HG02642 (cell line): ENCODE measurements around the gene SLC38A7.
"Not testable (repeated sequence)": the region's sequence is repeated elsewhere in the genome, so short reads cannot be mapped to it uniquely, and the experiment has no call there.

Experiments used
- ATAC-seq: cut with Tn5 transposase; IDR thresholded peaks from one replicate; pipeline ENCODE4 v1.9.1; 2021; ENCODE audit warnings: mild to moderate bottlenecking; ENCODE audit not compliant: unreplicated experiment, poor library complexity

The SLC38A7 gene, protein sequence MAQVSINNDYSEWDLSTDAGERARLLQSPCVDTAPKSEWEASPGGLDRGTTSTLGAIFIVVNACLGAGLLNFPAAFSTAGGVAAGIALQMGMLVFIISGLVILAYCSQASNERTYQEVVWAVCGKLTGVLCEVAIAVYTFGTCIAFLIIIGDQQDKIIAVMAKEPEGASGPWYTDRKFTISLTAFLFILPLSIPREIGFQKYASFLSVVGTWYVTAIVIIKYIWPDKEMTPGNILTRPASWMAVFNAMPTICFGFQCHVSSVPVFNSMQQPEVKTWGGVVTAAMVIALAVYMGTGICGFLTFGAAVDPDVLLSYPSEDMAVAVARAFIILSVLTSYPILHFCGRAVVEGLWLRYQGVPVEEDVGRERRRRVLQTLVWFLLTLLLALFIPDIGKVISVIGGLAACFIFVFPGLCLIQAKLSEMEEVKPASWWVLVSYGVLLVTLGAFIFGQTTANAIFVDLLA

DNA sequence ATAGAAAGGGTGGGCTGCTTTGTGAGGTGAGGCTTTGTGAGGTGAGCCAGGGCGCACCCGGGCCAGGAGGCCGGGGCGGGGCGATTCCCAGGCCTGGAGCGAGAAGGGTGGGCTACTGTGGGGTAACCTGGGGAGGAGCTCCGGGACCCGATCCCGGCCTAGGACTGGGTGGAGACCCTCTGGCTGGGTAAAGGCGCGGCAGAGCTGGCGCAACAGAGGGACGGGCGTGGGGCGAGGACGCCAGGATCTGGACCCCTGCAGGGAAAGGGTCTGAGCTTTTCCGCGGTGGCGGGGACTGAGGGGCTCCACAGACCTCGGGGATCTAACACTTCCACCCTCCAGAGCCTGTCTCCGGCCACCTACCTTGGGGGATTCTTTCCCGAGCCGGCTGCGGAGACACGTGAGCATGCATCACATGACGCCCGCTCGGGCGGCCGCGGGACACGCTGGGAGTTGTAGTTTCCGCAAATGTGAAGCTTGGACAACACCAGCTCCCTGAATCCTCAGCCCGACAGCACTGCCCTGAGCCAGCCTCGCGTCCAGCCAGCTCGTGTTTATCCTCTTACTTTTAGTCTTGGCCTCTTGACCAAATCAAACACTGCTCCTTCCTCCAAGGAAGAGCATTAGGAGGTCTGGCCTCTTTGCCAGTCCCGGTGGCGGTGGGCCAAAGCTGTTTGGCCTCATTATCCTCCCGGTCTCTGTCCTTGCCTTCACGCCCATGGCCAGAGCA, at the start of gene SLC38A7:
TSS of gene SLC38A7 (minus strand) at position 417 of the 730 bp plus-strand sequence. CDS start 4,644 bp downstream, outside the sequence.
- peak; percentile 99 for ATAC-seq

DNA sequence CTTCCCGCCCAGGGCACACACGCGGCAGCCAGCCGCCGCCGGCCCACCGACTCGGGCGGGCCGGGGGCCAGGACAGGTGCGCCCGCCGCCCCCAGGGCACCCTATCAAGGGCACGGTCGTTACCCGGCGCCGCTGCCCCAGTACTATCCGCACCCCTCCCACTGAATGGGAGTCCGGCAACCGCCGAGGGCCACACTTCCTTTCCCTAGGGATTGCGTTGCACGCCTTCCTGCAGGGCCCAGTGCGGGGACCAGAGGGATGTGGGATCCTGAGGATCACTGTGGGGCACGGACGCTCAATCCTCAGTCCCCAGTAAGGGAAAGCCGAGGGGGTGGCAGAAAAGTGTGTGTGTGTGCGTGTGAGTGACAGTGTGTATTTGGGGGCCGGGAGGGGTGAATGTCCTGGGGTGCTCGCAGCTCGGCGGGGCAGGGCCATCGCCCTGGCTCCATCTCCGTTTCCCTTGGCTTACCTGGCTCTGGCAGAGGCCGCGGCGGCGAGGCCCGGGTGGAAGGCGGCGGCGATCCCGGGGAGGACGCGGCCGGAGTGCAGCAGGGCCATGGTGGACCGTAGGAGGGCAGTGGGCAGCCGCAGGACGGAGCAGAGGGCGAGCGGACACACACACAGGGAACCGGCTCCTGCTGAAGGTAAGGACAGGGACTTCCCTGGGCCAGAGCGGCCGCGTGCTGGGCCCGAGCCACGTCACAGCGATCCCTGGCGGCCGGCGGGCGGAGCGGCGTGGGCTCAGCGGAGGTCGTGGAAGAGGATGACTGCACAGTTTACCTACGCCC, 49.3 kb upstream of the SLC38A7 start, which contains the start of gene GOT2:
TSS of gene GOT2 (minus strand) at position 646 of the 788 bp plus-strand sequence. CDS start at position 558, 88 bp downstream.
- peak; percentile 97 for ATAC-seq

DNA sequence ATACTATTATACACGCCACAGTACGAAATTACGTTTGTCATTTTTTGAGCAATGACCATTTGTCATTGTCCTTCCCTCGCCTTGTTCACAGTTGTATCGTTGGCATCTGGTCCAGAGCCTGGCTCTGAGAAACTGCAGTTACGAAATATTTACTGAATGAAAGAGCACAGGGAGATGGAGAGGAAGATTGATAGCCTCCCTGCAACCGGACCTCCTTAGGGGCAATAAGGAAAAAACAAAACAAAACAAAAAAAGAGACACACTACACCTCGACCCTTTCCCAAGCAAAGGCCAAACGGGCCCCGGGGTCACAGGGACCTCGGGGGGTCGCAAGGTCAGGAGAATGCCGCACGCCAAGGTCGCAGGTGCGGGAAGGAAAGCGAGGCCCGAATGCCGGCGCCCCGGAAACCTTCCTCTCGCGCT, 48.7 kb upstream of the SLC38A7 start:
- no peak for ATAC-seq

DNA sequence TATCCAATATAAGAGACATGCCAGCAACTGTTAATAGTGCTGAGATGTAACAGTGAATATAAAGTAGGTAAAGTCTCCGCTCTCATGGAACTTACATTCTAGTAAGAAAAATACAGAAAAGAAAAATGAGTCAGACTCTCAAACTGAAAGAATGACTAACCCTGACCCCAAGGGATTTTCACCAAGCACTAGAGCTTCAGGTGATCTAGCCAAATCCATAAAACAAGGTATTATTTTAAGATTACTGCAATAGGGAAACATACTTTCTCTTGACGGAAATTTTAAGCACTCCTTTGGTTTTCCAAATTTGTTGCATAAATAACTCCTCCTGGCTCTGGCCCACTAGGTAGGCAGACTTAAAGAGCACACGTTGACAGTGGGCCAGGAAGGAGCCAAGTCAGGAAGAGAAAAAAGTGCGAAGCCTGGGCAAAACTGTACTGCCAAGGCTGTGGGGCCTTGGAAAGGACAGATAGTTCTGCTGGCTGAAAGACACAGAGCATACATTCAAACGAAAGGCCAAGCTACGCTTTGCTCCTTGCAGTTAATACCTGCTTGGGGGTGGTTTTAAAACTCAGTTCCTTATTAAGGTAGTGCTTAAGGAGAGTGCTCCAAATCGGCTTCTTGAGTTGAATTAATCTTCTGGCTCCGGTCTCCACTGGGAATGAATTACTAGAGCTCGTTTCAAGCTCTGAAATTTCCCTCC, 48.1 kb upstream of the SLC38A7 start:
- peak; percentile 42 for ATAC-seq

DNA sequence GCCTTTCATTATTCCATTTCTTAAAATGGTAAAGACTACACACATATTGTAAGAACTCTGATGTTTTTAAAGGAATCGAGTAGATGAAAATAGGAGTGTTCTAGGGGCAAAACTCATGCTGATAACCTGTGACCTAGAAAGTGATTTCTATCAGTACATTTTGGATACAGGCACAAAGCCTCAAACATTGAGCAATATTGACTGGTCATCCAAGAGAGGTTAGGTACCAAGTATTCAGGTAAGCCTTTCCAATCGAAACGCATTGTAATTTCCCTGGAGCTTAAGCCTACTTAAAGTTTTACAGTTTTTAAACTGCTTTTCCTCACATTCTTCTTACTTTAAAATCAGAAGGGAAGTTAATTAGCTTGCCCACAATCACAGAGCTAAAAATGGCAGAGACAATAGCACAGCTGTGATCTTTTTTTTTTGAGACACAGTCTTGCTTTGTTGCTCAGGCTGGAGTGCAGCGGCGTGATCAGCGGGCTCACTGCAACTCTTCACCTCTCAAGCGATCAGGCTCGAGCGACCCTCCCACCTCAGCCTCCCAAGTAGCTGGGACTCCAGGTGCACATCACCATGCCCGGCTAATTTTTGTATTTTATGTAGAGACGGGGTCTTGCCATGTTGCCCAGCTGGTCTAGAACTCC, 46.3 kb upstream of the SLC38A7 start:
- no peak for ATAC-seq

DNA sequence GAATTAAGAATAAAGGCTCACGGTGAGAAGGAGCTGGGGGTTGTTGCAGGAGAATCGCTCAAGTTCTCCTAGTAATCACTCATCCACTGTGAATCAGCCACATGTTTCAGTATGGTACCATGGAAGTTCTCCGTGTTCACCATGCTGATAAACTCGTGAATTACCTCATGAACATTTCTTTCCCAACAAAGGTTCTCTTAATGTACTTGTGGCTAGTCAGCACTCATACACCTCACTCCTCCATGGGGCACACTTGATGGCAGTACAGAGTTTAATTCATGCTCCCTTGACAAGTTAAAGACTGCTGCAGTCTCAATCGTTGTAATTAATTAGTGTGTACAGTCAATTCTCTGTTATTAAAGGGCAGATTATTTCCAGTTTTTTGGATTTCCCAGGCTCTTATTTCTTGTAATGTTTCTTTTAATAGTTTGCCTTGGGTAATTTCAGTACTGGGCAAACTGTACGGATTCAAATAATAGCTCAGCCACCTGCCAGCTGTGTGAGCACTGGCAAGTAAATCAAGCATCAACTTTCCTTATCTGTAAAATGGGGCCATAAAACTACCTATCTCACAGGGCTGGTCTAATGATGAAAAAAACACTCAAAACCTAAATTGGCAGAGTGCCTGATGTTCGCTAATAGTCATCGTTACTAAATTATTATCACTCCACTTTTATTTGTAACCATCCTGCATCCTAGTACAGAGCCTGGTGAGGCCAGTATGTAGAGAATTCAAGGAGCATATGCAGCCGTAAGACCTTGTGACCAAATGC, 43.4 kb upstream of the SLC38A7 start:
- ATAC-seq, result no peak

DNA sequence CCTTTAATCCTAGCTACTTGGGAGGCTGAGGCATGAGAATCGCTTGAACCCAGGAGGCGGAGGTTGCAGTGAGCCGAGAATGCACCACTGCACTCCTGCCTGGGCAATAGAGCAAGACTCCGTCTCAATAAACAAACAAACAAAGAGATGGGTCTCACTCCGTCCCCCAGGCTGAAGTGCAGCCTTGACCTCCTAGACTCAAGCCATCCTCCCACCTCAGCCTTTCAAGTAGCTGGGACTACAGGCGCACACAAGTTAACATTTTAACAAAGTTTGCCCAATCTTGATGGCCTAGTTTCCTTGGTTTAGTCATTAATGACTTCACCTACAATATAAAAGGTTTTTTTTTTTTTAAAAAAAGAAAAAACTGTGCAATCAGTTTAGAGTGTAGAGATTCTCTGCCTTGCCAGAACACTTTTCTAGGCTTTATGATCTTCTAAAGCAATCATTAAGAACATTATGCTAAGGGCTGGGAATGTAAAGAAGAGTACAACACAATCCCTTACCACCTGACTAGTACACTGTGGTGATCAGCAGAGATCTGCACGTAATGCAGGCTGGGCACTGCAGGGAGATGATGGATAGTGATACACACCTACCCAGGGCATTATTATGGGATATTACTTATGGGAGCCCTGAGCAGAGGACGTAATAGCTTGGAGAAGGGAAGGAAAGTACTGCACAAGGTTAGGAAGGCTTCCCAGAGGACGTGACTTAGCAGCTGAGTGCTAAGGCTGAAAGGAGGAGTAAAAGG, 42.6 kb upstream of the SLC38A7 start:
- no peak for ATAC-seq

DNA sequence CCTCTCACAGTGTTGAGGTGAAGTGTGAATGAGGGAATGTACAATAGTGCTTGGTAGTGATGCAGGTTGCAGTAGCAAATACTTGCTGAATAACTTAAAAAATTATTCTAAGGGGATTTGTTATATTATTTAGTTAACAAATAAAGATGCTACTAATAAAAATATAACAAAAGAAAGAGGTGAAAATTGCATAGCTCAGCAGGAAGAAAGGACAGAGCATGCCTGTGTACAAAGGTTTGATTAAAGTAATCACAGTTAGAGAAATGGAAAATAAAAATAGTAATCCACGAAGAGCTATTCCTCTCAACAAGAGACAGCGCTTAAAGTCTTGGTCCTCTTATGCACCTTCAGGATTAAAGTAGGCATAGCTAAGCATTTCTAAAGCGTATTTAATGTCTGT, 38.5 kb upstream of the SLC38A7 start:
- ATAC-seq, result no peak

DNA sequence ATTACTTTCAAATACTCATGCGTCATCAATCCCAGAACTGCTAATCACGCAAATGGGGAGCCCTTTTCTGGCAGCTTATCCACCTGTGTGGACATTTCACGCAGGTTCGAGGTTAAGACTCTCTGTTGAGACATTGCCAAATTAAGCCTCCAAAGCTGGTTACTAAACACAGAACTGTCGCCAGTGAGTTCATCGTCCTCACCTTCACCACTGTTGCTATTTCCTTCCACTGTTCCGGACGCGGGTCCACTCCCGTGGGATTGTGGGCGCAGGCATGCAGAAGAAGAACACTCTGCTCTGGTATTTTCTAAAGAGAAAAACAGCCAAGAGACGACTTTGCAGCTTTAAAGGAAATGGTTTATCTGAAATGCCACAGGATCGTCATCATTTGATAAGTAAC, 33.4 kb upstream of the SLC38A7 start:
- ATAC-seq, result no peak

DNA sequence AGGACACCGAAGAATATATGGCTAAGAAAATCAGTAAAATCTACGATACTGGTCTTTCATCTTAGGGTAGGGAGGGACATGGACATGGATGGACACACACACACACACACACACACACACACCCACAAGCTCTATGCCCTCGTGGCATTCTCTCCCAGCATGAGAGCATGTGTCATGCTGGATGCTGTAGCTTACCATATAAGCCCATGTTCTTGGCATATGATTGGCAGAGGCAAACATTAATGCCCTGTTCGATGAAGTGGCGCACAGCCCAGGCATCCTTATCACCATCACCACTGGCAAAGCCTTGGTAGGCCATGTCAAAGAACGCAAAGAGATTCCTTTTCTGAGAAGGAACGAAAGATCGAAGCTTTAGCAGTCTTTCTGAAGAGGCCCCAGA, 31.9 kb upstream of the SLC38A7 start:
- no peak for ATAC-seq

DNA sequence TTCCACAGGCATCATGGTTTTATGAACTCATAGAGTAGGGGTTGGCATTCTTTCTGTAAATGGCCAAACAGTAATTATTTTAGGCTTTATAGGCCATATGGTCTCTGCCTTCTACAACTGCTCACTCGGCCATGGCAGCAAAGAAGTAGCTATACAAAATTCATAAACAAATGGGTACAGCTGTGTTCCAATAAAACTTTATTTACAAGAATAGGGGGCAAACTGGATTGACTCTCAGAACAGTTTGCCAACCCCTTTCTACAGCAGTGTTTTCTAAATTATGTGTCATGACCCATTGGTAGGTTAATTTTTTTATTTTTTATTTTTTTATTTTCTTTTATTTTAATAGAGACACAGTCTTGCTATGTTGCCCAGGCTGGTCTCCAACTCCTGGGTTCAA, 29.2 kb upstream of the SLC38A7 start:
- no peak for ATAC-seq

DNA sequence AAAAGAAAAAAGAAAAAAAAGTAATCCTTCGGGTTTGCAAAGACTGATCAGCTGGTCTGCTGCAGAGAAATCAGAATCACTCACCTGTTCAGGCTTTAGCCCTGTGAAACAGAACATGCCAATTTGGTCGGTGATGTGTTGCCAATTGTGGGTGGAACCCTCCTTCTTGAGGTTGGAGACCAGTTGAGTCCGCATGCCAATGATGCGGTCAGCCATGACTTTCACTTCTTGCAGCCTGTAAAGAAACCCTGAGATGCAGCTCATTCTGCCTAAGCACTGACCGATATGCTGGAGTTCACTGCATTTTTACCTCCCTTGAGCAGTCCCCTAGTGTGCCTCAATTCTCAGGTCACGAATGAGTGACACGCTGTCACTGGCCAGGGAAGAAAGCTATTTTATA, 24.8 kb upstream of the SLC38A7 start:
- no peak for ATAC-seq

DNA sequence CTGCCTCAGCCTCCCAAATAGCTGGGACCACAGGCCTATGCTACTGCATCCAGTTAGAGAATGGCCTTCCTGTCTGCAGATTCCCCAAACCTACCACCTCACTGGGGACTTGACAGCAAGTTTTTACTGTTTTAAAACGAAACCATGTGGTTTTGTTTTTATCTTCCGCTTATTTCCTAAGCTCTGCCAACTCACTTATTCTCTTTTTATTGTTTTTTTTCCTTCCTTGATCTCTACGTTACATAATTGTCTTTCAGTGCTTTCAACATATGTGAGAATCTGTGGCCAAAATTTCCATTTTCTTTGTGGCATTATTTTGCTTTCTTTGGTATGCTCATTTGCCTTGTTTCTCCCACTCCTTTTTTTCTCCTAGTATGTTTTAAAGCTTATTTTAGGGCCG, 14.6 kb upstream of the SLC38A7 start:
- no peak for ATAC-seq

DNA sequence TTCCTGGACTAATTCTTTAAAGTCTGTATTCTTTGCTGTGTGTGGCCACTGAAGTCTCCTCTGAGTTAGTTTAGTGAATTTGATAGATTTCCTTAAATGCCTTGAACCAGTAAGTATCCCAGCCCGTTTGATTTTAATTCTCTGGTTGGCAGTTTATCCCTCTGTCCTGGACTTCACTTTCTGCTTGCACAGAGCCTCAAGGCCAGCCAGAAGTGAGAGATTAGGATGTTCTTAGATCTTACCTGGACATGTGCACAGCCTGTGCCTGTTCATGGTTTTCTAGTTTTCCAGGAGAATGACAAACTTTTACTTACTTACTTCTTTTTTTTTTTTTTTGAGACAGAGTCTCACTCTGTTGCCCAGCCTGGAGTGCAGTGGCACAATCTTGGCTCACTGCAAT, 10.8 kb upstream of the SLC38A7 start:
- no peak for ATAC-seq

DNA sequence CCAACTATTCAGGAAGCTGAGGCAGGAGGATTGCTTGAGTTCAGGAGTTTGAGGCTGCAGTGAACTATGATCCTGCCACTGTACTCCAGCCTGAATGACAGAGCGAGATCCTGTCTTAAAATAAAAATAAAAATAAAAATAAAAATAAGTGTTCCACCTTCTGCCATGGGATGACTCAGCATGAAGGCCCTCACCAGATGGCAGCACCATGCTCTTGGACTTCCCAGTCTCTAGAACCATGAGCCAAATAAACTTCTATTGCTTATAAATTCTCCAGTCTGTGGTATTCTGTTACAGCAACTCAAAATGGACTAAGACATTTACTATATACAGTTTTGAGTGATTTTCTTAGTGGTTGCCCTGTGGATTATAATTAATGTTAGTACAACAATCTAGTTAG, 7.9 kb upstream of the SLC38A7 start:
- ATAC-seq, result no peak

DNA sequence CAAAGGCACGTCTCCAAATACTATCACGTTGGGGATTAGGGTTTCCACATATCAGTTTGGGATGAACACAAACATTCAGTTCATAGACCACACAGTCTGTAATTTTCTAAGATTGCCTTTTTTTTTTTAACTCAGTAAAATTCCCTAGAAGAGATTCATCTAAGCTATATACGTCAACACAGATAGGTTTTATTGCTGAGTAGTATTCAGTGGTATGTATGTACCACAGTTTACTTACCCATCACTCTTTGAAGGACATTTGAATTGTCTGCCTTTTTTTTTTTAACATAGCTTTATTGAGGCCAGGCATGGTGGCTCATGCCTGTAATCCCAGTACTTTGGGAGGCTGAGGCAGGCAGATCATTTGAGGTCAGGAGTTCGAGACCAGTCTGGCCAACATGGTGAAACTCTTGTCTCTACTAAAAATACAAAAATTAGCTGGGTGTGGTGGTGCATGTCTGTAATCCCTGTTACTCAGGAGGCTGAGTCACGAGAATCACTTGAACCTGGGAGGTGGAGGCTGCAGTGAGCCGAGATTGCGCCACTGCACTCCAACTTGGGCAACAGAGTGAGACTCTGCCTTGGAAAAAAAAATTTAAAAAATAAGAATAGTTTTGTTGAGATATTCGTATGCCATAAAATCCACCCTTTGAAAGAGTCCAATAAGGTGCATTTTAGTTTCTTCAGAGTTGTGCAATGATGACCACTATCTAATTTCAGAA, 2.6 kb upstream of the SLC38A7 start:
- ATAC-seq, result not testable (repeated sequence)

DNA sequence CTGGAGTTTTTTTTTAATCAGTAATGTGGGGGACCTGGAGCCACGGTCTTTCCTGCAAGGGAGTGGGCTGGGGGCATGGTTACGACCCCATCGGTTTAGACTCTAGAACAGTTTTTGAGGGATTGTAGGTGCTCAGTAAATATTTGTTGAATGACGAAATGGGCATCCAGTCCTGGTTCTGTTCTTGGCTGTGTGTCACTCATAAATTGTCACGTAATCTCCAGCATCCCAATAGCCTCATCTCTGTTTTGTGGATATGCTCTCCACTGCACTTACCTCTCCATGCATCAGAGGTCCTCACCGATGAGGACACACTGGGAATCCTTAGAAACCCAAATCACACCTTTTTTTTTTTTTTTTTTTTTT, 497 bp upstream of the SLC38A7 start:
- ATAC-seq, result no peak

DNA sequence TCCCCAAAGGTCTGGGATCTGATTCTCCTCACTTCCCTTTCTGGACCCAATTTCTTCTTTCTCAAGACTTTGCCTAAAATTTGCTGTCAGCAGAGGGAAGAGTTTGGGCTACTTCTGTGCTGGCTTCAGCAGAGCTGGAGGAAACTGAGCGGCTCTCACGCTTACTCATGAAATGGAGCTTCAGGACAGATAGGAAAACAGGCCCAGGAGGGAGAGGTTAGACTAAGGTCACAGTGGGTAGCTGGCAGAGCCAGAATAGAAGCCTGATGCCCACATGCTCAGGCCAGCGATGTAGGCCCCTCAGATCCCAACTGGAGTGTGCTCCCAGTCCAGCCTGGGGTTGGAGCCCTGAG, 593 bp downstream of the SLC38A7 start:
- ATAC-seq, result no peak
